Stimulated activated CD8-positive, alpha-beta memory T cell treated with anti-CD3 and anti-CD28 coated beads, Interleukin-12 subunit alpha, Interleukin-12 subunit beta, amount 100 ng/mL, for 24 hours (primary cell): ENCODE results near the gene PDE4DIP.
"Not testable (repeated sequence)": the region's sequence is repeated elsewhere in the genome, so short reads cannot be mapped to it uniquely, and the experiment has no call there.

Source experiments
- DNase-seq: peaks from one replicate; pipeline ENCODE4 v3.0.0-alpha.2; 2020; ENCODE audit errors: extremely low read depth

The PDE4DIP gene

GRCh38 chr1:148921047-148921446 is 76.8 kb downstream of the PDE4DIP start:
- DNase-seq, result not testable (repeated sequence)

- DNase-seq, result not testable (repeated sequence)
Observed at GRCh38 chr1:148923798-148924197, 79.6 kb downstream of the PDE4DIP start.

- not testable (repeated sequence) for DNase-seq
Observed at GRCh38 chr1:148927645-148928044, 83.4 kb downstream of the PDE4DIP start.

GRCh38 chr1:148929253-148929652 is 85.0 kb downstream of the PDE4DIP start:
- DNase-seq, result not testable (repeated sequence)

- DNase-seq, result not testable (repeated sequence)
Observed at GRCh38 chr1:148935381-148936002, 91.3 kb downstream of the PDE4DIP start.

GRCh38 chr1:148942906-148943305 is 98.7 kb downstream of the PDE4DIP start:
- DNase-seq, result not testable (repeated sequence)

GRCh38 chr1:148945130-148945529 is 100.9 kb downstream of the PDE4DIP start:
- not testable (repeated sequence) for DNase-seq

GRCh38 chr1:148948768-148949167 is 104.5 kb downstream of the PDE4DIP start:
- not testable (repeated sequence) for DNase-seq

GRCh38 chr1:148951336-148952227 is 107.4 kb downstream of the PDE4DIP start:
- DNase-seq, result peak; percentile 19

- peak; percentile 30 for DNase-seq
Observed at GRCh38 chr1:148952253-148952937, 108.2 kb downstream of the PDE4DIP start.

- not testable (repeated sequence) for DNase-seq
Observed at GRCh38 chr1:148952938-148953616, 108.8 kb downstream of the PDE4DIP start.

GRCh38 chr1:148953730-148954129 is 109.5 kb downstream of the PDE4DIP start:
- not testable (repeated sequence) for DNase-seq

GRCh38 chr1:148958343-148958742 is 114.1 kb downstream of the PDE4DIP start:
- not testable (repeated sequence) for DNase-seq

GRCh38 chr1:148960212-148961000 is 116.2 kb downstream of the PDE4DIP start:
- not testable (repeated sequence) for DNase-seq

GRCh38 chr1:148962127-148962857 is 118.1 kb downstream of the PDE4DIP start:
- not testable (repeated sequence) for DNase-seq

- not testable (repeated sequence) for DNase-seq
Observed at GRCh38 chr1:148966084-148966483, 121.9 kb downstream of the PDE4DIP start.

- not testable (repeated sequence) for DNase-seq
Observed at GRCh38 chr1:148967580-148967979, 123.4 kb downstream of the PDE4DIP start.

- DNase-seq, result not testable (repeated sequence)
Observed at GRCh38 chr1:148968682-148969081, 124.5 kb downstream of the PDE4DIP start.

GRCh38 chr1:148969126-148969525 is 124.9 kb downstream of the PDE4DIP start:
- DNase-seq, result not testable (repeated sequence)

- DNase-seq, result not testable (repeated sequence)
Observed at GRCh38 chr1:148975453-148975852, 131.2 kb downstream of the PDE4DIP start.
